WI38 (cell line): Measurements from ENCODE around the gene COL20A1.

ENCODE experiments used
- H3K4me3 ChIP-seq: 2 replicates; pipeline ENCODE4 v1.5.1; 2011; ENCODE audit warnings: low read depth, mild to moderate bottlenecking, control low read depth, low read length
- TF ChIP-seq, protein P1 (sequence below): IDR thresholded peaks from 2 replicates; pipeline ENCODE4 v1.5.1; 2012; ENCODE audit warnings: low read depth, mild to moderate bottlenecking, control low read depth, low read length

Gene COL20A1

DNA sequence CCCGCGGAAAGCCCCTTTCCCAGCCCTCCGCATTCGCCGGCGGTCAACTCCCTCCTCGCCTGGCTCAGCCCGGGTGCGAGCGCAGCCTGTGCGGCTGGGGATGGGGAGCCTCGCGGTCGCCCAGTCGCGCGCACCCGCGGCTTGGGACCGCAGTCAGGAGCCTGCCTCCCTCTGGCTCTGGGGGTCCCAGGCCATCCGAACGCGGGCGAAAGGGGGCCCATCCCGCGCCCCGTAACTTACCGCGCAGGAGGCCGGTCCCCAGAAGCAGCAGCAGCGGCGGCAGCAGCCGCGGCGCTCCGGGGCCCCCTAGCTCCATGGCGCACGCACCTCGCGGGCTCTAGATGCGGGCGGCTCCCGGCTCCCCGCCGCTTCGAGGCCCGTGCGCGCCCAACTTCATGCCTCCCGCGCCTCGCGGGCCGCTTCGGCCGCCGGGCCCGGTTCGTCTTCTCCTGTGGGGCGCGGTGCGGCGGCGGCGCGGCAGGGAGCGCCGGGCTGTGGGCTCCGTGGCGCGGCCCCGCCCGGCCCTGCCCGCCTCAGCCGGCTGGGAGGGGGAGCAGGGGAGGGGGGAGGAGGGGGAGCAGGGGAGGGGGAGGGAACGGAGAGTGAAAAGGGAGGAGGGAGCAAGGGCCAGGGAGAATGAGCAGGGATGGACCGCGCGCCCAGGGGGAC is 68.0 kb downstream of the COL20A1 start, which contains the start of gene CHRNA4:
Gene CHRNA4 (minus strand): TSS at position 500 of the 669 bp plus-strand sequence. CDS start 184 bp downstream, at position 316.
- H3K4me3 ChIP-seq, result no peak within 1 kb of the TSS
- TF ChIP-seq, protein P1, sequence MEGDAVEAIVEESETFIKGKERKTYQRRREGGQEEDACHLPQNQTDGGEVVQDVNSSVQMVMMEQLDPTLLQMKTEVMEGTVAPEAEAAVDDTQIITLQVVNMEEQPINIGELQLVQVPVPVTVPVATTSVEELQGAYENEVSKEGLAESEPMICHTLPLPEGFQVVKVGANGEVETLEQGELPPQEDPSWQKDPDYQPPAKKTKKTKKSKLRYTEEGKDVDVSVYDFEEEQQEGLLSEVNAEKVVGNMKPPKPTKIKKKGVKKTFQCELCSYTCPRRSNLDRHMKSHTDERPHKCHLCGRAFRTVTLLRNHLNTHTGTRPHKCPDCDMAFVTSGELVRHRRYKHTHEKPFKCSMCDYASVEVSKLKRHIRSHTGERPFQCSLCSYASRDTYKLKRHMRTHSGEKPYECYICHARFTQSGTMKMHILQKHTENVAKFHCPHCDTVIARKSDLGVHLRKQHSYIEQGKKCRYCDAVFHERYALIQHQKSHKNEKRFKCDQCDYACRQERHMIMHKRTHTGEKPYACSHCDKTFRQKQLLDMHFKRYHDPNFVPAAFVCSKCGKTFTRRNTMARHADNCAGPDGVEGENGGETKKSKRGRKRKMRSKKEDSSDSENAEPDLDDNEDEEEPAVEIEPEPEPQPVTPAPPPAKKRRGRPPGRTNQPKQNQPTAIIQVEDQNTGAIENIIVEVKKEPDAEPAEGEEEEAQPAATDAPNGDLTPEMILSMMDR, result no peak

DNA sequence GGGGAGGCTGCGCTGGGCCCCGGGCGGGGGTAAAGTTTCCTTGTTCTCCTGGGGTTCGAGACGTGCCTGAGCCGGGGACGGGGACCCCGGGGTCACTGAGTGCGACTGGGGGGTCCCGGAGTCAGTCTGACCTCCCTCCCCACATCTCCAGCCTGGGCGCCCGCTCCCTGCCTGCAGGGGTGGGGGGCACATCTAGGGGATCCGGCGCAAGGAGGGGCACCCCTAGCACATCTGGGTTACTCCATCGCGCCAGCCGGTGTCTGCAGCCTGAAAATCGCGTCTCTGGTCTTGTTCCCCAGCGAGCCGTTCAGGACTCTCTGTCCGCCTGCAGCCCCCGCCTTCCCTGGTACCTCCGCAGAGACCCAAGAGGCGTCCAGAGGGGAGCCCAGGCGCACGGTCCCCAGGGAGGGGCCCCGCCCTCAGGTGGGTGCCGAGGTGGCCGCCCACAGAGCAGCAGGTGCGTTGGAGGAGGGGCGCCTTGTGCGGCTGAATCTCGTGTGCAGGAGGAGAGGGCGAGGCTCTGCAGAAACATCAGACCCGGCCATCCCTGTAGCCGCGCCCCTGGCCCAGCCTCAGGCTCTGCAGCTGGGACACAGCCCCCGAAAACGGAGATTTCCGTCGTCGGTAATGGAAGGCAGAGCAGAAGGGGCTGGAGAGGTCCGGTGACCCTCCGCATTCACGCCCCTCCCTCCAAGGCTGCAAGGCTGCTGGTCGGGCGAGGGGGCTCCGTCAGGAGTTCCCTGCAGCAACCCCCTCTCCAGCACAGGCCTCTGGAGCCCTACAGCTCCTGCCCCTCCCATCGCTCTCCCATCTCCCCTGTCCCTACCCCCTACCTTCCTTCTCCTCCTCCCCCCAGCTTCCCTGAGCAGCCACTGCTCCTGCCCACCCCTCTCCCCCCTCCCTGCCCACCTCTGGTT is 68.8 kb downstream of the COL20A1 start:
- TF ChIP-seq, protein P1, result no peak
- no peak overlapping the region for H3K4me3 ChIP-seq

DNA sequence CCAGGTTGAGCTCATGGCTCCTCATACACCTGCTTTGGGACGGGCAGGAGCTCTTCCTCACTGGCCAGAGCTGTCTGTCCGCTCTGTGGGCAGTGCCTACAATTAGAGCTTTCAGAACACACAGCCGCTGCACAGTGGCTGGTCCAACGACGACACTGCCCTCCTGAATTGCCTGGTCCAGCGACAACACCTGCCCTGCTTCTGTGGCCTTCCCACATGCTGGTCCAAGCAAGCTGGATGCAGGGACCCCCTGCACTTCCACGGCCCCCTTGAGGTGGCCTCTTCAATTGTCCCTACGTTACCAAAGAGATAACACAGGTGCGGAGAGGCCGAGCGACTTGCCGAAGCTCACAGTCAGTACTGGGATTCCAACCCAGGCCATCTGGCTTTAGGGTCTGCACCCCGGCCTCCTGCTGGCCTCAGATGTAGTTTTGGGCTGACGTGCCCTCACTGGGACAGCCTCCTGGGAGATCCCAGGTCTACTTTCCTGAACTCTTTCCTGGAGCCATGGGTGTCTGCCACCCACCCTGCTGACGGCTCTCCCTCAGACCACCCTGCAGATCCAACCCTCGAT is 69.5 kb downstream of the COL20A1 start:
- H3K4me3 ChIP-seq, result no peak overlapping the region
- TF ChIP-seq, protein P1, result no peak

DNA sequence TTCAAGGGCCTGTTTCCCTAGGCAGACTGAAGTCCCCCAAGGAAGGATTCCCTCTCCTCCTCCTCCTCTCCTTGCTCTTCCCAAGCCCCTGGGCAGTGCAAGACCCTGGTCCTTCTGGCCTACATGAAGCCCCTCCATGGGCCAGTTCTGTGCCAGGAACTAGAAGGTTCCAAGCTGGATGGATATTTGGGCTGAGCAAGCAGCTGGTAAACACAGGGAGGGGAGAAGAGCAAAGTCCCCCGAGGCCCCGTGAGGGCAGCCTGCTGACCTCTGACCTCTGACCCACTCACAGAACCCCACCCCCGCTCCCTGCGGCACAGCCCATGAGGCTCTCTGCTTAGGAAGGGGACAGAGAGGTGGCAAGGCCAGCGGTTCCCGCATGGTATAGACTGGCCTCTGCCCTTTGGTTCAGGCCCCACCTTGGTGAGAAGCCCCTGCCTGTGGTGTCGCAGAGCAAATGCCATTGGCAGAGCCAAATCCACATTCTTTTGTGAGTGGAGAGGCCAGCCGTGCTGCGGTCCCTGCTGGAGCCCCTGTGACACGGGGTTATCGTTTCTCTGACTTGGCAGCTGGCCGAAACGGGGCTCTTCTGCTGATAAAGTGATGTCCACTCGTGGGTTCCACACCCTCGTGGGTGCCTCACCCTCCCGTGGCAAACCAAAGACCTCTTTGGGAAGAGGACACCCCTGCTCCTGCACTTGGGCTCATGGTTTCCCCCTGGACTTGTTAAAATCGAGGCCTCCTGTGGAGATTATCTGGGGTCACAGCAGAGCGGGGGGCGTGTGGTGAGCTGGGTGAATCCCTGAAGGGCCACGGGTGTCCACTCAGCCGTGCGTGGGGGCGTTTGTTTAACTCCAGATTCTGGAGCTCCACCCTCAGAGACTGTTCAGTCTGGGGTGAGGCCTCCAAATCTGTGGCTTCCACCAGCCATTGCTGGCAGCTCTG is 70.3 kb downstream of the COL20A1 start:
- TF ChIP-seq, protein P1, result no peak
- no peak overlapping the region for H3K4me3 ChIP-seq

DNA sequence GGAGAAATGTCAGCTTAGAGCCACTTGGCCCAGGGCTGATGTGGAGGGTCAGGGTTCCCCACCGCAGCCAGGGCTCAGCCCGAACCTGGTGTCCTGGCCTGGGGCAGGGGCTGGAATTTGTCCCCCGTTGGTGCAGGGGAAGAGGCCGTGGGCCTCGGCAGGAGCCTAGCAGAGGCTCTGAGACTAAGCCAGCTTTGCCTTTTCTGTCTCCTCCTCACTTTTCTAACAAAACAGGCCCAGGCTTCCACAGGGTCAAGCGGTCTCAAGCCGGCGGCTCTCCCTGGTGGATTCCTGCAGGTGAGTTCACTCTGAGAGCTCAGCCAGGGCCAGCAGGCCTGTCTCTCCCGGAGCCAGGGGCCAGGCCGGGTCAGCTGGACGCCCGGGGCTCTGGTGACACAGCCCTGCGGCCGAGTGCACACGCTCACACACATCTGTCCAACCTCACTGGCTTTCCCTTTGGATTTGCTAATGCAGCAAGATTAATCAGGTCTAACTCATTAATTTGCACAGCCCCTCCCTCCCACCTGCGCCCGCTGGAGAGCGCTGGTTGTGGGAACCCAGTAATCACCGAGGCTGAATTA is 71.1 kb downstream of the COL20A1 start:
- no peak overlapping the region for H3K4me3 ChIP-seq
- TF ChIP-seq, protein P1, result no peak

DNA sequence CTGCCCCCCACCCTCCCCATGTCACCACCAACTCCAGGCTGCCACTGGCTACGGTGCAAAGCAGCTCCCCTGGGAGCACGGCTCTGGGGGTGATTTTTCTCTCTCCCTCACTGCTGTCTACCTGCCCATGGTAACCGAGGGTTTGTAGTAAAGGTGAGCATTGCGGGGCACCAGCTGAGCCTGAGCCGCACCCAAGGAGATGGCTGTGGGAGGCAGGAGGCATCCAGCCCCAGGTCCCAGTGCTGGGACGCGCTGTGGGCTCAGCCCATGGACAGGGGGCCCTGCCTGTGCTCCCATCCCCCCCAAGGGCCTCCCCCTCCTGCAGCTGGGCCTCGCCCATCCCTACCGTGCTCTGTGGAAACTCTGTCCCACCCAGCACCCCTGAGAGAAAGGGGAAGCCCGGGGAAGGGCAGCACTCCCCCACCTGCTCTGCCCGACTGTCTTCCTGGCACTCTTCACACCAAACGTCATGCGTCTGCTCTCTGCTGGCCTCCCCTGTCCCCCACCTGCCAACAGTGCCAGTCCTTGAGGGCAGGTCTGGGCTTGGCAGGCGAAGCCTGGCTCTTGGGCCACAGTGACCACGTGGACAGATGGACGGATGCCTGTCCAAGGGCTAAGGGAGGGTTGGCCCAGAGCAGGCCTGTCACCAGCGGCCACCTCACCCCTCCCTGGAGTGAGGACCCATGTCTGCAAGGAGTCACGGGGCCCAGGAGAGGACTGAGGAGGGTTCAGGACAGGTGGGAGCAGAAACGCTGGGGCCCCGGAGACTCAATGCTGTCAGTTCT is 72.0 kb downstream of the COL20A1 start:
- TF ChIP-seq, protein P1, result no peak
- H3K4me3 ChIP-seq, result no peak overlapping the region
